Measurements from ENCODE around the gene TNFSF4. TPM values are rescaled to one million over a fixed set of nuclear protein-coding genes. Genes with fewer than 3 reads are reported as not detected.

Gene TNFSF4
- total RNA-seq, 1 experiment from 2014 or later, result 0.10 TPM

GRCh38 chr1:173224280-173224892, 17.3 kb upstream of the TNFSF4 start:
- Histone ChIP-seq H3K27ac (no peak overlapping the region), H3K4me1 (no peaks in the 10 kb centered on the region), H3K27me3 (no peaks in the 10 kb centered on the region), H3K4me3 (no peak overlapping the region), H3K36me3 (no peaks in the 10 kb centered on the region), H3K9me3 (replicated peaks) (no peaks in the 10 kb centered on the region; the same call in 1 of the 2 replicates)
- no peak for DNase-seq

DNA sequence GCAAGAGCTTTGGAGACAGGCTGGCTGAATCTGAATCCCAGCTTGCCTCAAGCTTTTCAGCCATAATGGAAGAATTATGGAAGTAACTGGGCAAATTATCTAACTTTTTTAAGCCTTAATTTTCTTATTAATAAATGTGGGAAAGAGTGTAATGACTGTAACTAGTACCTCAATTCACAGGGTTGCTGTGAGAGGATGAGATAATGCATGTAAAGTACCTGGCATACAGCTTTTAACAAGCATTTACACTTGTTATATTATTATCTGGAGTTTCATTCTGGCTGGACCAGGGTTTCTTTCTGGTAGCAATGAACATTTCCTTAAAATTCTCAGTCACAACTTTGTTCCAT, 15.9 kb upstream of the TNFSF4 start:
- H3K9me3 ChIP-seq (replicated peaks), result no peaks in the 10 kb centered on the region
- no peak overlapping the region for H3K4me3 ChIP-seq
- DNase-seq, result no peak
- H3K4me1 ChIP-seq, result no peaks in the 10 kb centered on the region
- no peak overlapping the region for H3K27ac ChIP-seq
- H3K36me3 ChIP-seq, result no peaks in the 10 kb centered on the region
- H3K27me3 ChIP-seq, result no peaks in the 10 kb centered on the region

- H3K27me3 ChIP-seq, result no peaks in the 10 kb centered on the region
- H3K27ac ChIP-seq, result no peak overlapping the region
- no peaks in the 10 kb centered on the region for H3K4me1 ChIP-seq
- H3K4me3 ChIP-seq, result no peak overlapping the region
- no peak for DNase-seq
- no peaks in the 10 kb centered on the region for H3K9me3 ChIP-seq (replicated peaks)
- no peaks in the 10 kb centered on the region for H3K36me3 ChIP-seq
Observed at GRCh38 chr1:173222149-173223030, 15.3 kb upstream of the TNFSF4 start.

DNA sequence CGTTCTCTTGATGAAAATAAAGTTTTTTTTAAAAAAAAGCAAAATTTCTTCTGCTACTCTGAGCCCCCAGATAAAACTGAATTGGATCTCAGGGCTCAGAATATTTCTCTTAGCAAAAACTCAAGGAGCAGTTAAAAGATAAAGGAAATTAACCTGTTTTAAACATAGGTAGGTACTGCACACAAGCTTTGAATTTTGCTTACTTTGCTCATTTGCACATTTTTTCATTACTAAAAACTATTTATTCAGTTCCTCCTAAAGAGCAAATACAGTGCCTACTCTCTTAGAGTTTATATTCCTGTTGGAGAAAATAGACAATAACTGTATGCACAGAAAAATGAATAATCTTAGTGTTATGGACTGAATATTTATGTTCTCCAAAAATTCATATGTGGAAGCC, 13.0 kb upstream of the TNFSF4 start:
- no peak overlapping the region for H3K4me3 ChIP-seq
- no peaks in the 10 kb centered on the region for H3K4me1 ChIP-seq
- no peaks in the 10 kb centered on the region for H3K27me3 ChIP-seq
- DNase-seq, result no peak
- no peaks in the 10 kb centered on the region for H3K9me3 ChIP-seq (replicated peaks)
- no peaks in the 10 kb centered on the region for H3K36me3 ChIP-seq
- H3K27ac ChIP-seq, result no peak overlapping the region

GRCh38 chr1:173213665-173214064, 6.5 kb upstream of the TNFSF4 start:
- no peaks in the 10 kb centered on the region for H3K27me3 ChIP-seq
- no peaks in the 10 kb centered on the region for H3K9me3 ChIP-seq (replicated peaks)
- H3K4me1 ChIP-seq, result no peaks in the 10 kb centered on the region
- DNase-seq, result no peak
- H3K27ac ChIP-seq, result no peak overlapping the region
- no peaks in the 10 kb centered on the region for H3K36me3 ChIP-seq
- no peak overlapping the region for H3K4me3 ChIP-seq

GRCh38 chr1:173212952-173213491, 5.9 kb upstream of the TNFSF4 start:
- Histone ChIP-seq H3K4me3 (no peak overlapping the region), H3K36me3 (no peaks in the 10 kb centered on the region), H3K27me3 (no peaks in the 10 kb centered on the region)

DNA sequence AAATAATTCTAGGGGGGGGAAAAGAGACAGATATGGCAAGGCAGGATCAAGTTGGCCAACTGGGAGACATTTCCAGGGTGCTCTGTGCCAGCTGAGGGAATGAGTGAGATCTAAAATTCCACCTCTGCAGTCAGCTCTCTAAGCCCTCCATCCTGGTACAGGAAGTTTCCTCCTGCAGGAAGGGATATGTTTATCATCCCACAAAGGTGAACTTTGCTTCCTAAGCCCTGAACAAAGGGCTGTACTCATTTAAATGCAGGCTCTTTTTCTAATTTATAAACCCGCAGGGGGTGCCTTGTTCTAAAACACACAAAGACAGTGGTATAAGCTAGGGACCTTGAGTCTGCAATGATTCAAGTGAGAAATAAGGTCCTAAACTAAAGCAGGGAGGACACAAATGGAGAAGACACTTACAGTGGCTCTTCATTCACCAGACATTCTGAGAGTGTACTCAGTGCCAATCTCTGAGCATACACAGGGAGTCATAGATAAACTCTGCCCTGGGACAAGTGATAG, 3.6 kb upstream of the TNFSF4 start:
- Histone ChIP-seq H3K27me3 (no peaks in the 10 kb centered on the region), H3K36me3 (no peaks in the 10 kb centered on the region), H3K4me1 (peaks cover 11% of the 10 kb centered on the region), H3K4me3 (no peak overlapping the region), H3K27ac (no peak overlapping the region), H3K9me3 (replicated peaks) (no peaks in the 10 kb centered on the region)
- DNase-seq, result no peak

More at GRCh38 chr1:173212952-173213491, 5.9 kb upstream of the TNFSF4 start:
- Histone ChIP-seq H3K27ac (no peak overlapping the region), H3K9me3 (replicated peaks) (no peaks in the 10 kb centered on the region), H3K4me1 (no peaks in the 10 kb centered on the region)
- no peak for DNase-seq

DNA sequence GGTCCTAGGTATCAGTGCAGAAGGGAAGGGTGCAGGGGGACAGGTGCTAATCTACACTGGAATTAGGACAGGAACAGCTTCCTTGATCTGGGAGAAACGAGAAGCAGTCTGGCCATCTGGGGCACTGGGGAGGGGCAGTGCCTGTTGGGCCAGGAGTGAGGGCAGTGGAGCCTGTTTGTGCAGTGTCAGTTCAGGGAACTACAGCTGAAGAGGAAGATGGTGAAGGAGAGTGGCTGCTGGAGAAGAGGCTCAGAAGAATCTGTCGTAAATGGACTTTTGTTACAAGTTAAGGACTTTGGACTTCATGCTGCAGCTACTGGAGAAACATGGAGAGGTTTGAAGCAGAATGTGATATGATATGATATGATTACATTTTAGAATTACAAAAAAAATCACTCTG, 3.2 kb upstream of the TNFSF4 start:
- Histone ChIP-seq H3K4me1 (peaks cover 14% of the 10 kb centered on the region), H3K36me3 (no peaks in the 10 kb centered on the region), H3K27me3 (no peaks in the 10 kb centered on the region), H3K4me3 (no peak overlapping the region), H3K9me3 (replicated peaks) (no peaks in the 10 kb centered on the region), H3K27ac (no peak overlapping the region)
- DNase-seq, result no peak

- Histone ChIP-seq H3K27ac (no peak overlapping the region), H3K4me3 (no peak overlapping the region), H3K9me3 (replicated peaks) (no peaks in the 10 kb centered on the region), H3K27me3 (no peaks in the 10 kb centered on the region), H3K4me1 (peaks cover 14% of the 10 kb centered on the region), H3K36me3 (no peaks in the 10 kb centered on the region)
- DNase-seq, result no peak
Observed at GRCh38 chr1:173208868-173209267, 1.7 kb upstream of the TNFSF4 start.

DNA sequence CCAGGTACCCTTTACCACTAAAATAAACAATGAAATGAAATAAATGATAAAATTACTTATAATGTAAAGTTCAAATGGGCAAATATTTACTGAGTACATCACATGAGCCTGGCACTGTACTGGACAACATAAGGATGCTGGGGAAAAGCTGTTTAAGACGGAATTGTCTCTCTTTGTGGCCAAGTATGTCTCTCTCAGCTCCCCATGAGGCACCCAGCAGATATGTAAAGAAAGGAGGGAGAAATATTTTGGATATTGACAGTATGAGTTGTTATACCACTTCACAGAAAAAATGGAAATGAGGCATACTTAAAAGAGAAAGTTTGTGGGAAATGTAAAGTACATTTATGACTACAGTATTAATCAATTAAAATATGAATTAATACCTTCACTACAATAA, 1.0 kb upstream of the TNFSF4 start:
- Histone ChIP-seq H3K4me3 (no peak overlapping the region), H3K9me3 (replicated peaks) (no peaks in the 10 kb centered on the region), H3K36me3 (no peaks in the 10 kb centered on the region), H3K4me1 (peaks cover 14% of the 10 kb centered on the region), H3K27ac (no peak overlapping the region), H3K27me3 (no peaks in the 10 kb centered on the region)
- no peak for DNase-seq

DNA sequence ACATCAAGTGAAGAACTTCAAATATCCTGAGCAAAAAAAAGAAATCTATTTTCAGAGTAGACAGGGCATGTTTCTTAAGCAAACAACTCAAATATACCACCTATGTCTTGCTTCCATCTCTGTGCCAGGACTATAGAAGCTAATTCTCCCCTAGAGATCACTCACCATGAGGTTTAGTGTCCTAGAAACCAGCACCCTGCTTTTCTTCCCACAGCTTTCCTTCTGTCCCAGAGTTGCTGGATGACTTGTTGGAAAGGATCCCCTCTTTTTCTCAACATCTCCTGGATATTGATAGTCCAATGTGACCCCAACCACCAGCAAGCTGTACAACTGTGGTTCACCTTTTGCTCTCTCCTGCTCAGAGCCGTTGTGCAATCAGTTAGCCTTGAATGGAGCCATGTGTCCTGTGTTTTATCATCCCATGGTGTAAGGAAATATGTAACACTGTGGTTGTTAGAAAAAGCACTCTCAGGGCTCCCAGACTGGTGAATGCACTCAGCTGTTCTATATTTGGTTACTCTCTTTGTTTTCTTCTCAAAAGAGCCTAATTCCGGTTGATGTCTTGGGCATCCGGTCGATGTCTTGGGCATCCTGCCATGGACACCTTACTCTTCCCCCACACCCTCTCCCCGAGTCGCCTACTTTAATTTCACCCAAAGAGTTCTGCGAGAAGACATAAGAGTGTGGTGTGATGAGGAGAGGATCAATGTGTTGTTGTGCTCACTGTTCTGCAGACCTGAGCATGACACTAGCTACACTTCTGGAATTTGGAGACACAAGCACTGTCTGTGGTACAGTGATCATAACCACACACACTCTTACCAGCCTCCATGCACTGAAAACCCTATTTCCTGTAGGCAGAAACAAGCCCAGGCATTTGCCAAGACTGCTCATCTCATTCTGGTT, 1.7 kb downstream of the TNFSF4 start:
- H3K4me3 ChIP-seq, result no peak overlapping the region
- H3K9me3 ChIP-seq (replicated peaks), result no peaks in the 10 kb centered on the region
- no peaks in the 10 kb centered on the region for H3K36me3 ChIP-seq
- no peaks in the 10 kb centered on the region for H3K27me3 ChIP-seq
- no peak for DNase-seq
- H3K27ac ChIP-seq, result no peak overlapping the region
- H3K4me1 ChIP-seq, result peaks cover 14% of the 10 kb centered on the region

DNA sequence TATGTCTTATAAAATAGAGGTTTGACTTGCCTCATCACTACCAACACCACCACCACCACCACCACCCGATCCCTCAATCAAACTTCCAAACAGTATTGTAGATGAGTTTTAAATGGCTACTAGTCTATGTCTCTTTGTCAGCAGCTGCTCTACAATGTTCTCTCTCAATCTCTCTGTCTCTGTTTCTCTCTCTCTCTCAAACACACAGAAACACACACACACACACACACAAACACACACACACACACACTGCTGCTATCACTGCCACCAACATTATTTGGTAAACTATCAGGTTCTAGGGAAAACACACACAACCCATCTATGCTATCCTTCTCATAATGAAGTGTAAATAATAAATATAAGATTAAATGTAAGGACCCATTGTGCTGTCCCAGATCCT, 2.4 kb downstream of the TNFSF4 start:
- Histone ChIP-seq H3K36me3 (no peaks in the 10 kb centered on the region), H3K27ac (no peak overlapping the region), H3K4me1 (peaks cover 14% of the 10 kb centered on the region), H3K9me3 (replicated peaks) (no peaks in the 10 kb centered on the region), H3K4me3 (no peak overlapping the region), H3K27me3 (no peaks in the 10 kb centered on the region)
- DNase-seq, result no peak

DNA sequence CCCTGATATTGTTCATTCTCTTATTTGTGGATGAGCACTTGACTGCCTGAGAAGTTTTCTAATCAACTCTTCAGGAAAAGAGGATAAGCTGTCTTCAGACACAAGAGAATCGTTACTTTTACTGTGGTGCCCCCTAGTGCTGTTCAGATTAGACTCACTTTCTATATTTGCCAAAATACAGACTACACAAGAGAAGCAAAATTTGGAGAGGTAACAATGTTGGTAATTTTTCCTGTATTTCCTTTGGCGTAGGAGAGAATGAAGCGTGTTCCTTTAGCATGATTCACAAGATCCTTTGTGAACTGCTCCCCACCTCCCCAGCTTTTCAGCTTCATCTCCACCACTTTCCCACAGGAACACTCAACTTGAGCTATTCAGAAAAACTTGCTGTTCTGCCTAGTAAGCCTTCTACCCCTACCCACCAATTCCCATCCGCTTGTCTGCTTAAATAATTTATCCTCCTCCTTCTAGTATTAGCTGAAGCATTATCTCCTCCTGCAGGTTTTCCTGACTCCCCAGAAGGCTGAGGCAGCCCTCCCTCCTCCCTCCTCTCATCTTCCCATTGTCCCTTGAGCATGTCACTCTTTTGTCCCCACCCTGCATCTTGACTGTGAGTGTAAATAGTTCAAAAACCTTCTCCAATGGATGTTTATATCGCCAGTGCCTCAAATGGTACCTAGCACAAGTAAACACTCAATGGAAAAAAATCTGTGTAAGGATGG, 4.5 kb downstream of the TNFSF4 start:
- DNase-seq, result peak; percentile 28 to 66
- Histone ChIP-seq H3K9me3 (replicated peaks) (no peaks in the 10 kb centered on the region), H3K27ac (no peak overlapping the region), H3K36me3 (no peaks in the 10 kb centered on the region), H3K4me3 (no peak overlapping the region), H3K4me1 (peaks cover 14% of the 10 kb centered on the region), H3K27me3 (no peaks in the 10 kb centered on the region)

DNA sequence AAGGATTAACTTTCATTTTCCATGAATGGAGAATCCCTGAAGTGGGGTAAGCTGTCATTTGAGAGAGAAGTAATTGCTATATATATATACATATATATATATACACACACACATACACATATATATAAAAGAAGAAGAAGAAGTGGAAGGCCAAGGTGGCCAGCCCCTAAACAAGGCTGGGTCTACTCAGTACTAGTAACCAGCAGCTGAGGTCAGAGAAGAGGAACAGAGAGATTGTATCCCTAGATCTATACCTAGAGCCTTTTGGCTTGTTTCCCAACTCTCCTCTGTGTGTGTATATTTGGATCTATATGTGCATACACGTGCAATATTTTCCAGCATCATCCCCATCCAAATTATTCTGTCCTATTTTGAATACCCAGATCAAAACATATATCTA, 5.2 kb downstream of the TNFSF4 start:
- H3K4me1 ChIP-seq, result peaks cover 13% of the 10 kb centered on the region
- H3K36me3 ChIP-seq, result no peaks in the 10 kb centered on the region
- no peak overlapping the region for H3K27ac ChIP-seq
- DNase-seq, result no peak
- H3K9me3 ChIP-seq (replicated peaks), result no peaks in the 10 kb centered on the region
- H3K4me3 ChIP-seq, result no peak overlapping the region
- no peaks in the 10 kb centered on the region for H3K27me3 ChIP-seq
